ENCODE measurements around the gene CREBL2.
A peak's percentile ranks its signal among the peaks of the same experiment; 100 is the strongest.
"Not testable (repeated sequence)": the region's sequence is repeated elsewhere in the genome, so short reads cannot be mapped to it uniquely, and the experiment has no call there.

Gene CREBL2, protein sequence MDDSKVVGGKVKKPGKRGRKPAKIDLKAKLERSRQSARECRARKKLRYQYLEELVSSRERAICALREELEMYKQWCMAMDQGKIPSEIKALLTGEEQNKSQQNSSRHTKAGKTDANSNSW

DNA sequence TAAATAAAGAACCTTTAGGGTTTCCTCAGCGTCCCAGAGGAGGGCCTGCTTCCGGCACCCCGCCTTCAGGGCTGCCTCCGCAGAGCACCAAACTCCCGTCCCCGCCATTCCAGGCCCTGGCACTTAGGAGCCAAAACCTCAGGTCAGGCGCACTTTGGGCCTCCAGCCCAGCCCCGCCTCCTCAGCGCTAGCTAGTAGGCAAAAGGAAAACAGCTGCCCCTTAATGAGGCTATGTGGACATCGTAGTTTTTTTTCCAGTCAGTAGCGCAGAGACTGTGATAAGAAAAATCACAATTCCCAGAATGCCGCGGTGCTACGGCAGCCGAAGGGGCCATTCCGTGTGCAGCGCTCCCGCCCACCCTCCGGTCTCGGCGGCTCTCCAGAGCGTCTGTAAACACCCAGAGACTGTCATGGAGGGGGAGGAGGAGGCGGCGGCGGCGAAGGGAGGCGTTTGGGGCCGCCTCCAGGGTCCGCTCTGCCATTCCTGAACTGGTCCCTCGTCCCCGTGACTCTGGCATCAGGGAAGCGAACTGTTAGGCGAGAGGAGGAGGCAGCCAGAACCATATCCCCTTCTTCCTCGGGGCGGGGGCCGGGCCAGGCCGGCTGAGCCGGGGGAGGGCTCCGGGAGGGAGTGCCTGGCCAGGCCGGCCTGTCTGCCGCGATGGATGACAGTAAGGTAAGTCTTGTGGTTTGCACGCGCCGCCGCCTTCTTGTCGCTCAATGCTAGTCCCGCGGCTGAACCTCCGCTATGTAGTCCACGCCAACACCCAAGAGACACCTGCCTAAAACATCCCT lies at the start of gene CREBL2:
CREBL2 (plus strand) TSS at position 365 of the 795 bp plus-strand sequence; CDS start at position 662, 297 bp downstream.
- DNase-seq = peak; percentile 89

DNA sequence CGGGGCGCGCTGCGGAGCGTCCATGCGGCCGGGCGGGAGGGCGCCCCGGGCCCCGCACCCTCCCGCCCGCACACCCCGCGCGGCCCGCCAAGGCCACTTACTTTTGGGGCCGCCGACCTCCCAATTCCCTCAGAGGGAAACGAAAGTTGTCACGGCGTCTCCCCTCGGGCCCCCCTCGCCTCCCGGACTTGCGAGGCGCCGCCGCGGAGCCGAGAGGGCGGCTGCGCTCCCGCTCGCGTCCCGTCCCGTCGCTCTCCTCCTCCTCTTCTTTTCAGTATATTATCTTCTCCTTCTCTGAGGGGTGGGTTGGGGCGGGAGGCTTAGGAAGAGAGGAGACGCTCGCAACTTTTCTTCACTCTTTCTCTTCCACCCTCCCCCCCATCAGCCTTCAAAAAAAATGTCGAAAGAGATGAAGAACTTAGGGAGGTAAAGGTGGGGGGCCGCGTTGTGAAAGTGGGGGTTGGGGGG lies 49.6 kb upstream of the CREBL2 start:
- no peak for DNase-seq

DNA sequence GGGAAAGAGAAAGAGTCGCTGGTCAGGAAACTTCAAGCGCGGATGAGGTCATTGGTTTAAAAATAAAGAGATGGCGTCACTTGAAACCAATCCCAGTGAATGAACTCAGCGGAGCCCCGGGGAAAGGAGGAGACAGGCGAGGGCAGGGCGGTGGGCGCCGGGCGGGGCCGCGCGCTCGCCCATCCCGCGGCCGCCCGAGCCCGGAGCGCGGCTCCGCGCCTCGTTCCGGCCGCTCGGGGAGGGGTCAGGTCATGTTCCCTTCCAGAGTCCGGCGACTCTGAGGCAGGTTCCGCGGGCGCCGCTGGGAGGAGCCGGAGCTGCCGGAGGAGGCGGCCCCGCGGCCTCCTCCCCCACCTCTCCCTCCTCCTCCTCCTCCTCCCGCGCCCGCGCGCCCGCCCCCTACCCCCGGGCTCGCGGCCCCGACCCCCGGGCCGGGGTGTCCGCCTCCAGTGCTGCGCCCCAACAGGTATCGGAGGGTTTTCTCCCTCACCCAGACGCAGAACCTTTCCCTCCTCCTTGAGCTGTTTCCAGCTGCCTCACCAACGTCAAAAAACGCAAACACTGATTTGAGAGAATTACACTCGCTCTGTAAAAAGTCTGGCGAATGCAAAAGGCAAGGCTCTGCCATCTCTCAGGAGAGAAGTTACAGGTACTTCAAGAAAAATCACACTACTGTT lies 49.0 kb upstream of the CREBL2 start, which contains the start of gene DUSP16:
DUSP16 (minus strand) TSS at position 279 of the 677 bp plus-strand sequence. CDS start 41,765 bp downstream, outside the sequence.
- peak; percentile 94 for DNase-seq

DNA sequence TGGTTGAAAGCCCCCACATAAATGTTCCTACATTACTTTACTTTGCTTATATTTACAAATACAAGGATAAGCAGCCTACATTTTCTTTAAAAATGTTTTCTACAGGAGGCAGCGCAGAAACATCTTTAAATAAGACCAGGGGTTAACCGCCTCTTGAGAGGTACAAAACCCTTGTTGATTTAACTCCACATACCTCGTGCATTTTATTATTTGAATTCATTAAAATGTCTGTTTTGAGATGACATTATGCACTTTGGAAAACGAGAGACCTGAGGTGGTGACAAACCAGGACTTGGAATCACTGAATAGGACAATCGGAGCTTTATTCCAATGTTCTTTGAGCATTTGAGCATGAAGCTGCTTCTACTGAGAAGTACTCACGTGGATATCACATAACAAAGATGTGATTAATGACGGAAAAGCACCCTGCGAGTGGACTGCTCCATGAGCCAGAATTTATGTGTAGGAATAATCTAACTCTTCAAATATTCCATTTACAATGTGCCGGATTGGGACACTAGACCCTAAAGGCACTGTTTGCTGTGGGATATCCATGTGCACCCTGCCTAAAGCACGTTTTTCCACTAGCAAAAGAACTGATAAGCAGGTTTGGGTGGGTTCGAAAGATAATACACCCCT lies 48.3 kb upstream of the CREBL2 start:
- DNase-seq = no peak

DNA sequence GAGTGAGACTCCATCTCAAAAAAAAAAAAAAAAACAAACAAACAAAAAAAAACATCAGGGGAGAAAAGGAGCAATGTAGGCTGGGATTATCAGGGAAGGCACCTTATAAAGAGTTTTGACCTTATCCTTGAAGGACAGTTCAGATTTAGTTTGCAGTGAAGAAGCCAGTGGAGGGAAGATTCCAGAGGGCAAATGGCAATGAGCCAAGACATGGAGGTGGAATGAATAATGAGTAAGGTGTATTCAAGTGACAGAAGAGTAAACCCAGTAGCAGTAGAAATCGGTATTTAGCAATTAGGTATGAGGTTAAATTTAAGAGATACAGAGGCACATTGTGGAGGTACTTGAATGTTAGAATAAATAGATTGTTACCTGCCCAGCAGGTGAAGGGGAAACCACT lies 46.8 kb upstream of the CREBL2 start:
- DNase-seq = no peak

DNA sequence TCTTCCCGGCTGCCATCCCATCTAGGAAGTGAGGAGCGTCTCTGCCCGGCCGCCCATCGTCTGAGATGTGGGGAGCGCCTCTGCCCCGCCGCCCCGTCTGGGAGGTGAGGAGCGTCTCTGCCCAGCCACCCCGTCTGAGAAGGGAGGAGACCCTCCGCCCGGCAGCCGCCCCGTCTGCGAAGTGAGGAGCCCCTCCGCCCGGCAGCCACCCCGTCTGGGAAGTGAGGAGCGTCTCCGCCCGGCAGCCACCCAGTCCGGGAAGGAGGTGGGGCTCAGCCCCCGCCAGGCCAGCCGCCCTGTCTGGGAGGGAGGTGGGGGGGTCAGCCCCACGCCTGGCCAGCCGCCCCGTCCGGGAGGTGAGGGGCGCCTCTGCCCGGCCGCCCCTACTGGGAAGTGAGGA lies 45.7 kb upstream of the CREBL2 start:
- not testable (repeated sequence) for DNase-seq

DNA sequence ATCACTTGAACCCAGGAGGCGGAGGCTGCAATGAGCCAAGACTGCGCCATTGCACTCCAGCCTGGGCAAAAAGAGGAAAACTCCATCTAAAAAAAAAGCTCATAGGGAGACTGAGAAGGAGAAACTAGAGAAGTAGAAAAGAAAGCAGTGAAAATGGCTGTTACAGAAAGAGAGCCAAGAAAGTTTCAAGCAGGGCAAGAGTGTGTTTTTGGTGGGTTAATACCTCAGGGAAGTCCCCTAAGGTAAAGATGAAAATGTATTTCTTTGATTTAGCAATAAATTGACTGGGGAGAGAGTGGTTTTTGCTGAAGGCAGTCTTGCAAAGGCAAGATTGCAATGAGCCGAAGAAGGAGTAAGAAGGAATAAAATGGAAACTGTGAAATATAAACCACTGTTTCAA lies 39.0 kb upstream of the CREBL2 start:
- no peak for DNase-seq

DNA sequence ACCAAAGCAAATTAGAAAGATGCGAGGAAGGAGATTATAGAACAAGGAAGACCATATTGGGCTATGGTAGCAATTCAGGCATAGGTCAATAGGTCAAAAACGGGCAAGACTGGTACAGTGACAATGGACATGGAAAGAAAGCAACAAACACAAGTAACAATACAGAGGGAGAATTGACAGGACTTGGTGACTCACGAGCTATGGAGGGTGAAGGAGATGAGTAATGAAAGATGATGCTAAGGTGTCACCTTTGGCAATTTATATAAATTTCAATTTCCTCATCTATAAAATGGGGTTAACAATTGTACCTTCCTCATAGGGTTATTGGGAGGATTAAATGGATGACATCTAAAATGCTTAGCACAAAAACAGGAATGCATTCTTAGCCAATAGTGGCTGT lies 33.9 kb upstream of the CREBL2 start:
- no peak for DNase-seq

DNA sequence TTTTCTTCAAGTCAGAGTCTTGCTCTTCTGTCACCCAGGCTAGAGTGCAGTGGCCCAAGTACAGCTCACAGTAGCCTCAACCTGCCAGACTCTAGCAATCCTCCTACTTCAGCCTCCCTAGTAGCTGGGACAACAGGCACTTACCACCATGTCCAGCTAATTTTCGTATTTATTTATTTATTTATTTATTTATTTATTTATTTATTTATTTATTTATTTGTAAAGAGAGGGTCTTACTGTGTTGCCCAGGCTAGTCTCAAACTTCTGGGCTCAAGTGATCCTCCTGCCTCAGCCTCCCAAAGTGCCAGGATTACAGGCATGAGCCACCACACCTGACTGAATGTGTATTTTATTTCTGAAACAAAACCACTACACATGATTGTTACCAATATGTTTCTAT lies 31.0 kb upstream of the CREBL2 start:
- not testable (repeated sequence) for DNase-seq

DNA sequence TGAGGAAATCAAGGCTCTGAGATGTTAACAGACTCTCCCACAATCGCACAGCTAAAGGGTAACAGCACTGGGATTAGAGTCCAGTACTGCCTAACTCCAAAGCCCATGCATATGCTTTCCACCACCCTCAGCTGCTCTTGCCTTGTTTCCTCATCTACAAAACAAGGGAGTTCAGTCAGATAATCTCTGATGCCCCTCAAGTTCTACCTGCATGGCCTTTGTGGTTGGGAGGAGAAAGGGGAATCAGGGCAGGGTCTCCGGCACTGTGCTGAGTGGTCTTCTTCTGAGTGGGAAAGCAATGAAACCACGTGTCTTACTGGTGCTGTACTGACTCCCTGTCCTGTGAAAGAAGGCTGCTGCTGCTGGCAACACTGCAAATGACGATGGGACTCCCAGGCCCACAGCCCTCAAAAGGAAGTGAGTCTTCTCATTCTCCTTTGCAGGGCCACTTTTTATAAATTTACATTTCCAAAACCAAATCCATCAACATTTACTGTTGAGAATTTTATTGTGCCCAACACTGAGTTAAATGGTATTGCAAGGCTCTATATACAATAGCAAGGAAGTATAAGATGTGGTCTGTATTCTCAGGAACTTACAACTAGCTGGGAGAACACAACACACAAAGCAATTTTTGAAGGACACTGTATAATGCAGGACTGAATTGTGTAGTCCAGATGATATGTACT lies 29.3 kb upstream of the CREBL2 start:
- no peak for DNase-seq

DNA sequence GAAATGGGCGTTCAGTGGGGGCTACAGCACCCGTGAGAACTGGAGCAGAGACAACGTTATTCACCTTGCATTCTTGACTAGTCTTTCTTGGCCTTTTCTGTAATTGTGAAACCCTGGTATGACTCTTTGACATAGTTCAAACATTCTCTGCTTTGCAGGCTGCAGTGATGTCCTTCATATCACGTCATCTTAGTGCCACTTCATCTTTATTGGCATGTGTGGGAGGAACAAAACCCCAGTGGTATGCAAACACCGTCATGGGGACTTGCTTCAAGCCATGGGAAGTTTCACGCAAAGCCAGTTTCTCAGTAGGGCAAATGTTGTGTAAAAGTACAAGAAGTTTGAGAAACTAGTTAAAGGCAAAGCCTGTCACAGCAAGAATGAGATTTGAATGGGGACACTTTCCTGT lies 28.8 kb upstream of the CREBL2 start:
- no peak for DNase-seq

DNA sequence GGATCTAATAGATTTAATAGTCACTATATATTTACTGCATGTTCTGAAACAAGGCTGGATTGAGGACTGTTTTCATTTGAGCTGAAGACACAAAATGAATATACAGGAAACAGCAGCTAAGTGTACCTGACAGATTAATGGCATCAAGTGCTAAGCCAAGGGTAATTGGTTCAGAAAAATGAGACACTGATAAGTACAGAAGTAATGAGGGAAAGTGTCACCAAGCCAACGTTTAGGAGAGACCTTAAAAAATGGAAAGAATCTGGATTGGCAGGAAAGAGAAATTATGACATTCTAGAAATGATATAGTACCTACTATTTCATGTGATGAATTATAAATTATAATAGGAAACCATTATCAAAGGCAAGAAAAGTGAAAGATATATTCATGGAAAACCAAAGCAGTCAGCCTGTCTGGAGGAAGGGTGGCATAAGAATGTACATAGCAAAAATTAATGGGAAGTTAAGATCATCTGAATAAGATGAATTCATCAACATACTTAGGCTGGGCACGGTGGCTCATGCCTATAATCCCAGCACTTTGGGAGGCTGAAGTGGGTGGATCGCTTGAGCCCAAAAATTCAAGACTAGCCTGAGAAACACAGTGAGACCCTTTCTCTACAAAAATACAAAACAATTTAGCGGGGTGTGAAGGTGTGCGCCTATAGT lies 28.0 kb upstream of the CREBL2 start:
- DNase-seq = no peak

DNA sequence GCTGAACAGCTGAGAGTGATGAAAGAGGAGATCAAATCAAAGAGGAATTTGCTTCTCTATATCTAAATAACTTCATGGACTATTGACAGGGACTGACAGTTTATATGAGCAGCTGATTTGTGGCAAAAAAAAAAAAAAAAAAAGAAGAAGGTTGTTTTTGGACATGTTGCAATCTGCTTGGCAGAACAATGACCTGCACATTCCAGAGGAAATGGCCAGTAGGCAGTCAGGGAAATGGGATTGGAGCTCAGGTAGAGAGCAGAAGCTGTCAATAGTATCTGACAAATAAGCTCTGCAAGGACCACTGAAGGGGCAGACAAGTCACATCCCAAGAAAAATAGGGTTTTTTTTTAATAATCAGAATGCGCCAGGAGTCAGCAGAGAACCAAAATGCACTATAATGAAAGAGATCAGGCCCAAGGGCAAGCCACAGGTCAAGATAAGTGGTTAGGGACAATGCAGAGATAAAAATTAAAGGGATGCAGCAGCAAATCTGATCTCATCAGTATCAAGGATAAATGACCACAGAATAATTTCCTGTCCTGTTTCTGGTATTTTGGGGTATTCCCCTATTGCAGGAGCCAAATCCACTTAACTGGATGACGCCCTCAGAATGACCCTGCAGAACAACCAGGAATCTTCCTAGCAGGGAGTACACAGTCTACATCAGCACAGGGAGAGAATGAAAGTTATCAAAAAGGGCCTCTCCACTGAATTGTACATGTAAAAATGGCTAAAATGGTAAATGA lies 26.4 kb upstream of the CREBL2 start:
- no peak for DNase-seq

DNA sequence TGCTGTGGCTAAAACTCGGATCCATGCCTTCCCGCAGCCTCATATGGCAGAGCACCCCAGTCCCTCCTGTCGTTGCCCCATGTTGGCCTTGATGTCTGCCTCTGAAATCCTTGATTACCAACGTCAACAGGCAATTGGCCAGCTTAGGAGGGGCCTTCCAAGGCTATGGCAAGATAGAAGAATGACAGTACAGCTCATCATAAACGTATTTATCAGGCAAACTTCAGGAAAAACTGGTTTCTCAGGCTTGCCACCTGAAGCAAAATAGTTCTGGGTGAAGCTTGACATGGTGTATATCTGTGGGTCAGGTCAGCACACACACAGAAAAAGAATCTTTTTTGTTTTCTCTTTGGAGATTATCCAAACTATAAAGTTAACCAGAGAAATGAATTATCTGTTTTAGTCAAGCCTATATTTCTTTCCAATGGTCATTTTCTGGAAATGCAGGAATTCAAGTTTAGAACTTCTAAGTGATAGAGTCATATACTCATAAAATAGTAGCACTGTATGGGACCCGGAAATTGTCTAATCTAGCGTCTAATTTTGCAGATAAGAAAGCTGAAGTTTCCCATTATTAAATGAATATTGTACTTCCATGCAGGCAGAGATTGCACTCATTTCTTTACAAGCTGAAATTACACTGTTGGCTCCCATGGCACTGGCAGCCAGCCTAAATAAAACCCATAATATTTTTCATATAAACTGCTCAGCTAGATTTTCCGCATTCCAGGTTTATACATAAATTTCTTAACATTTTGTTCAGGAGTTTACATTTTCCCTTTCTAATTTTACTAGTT lies 24.6 kb upstream of the CREBL2 start:
- no peak for DNase-seq

DNA sequence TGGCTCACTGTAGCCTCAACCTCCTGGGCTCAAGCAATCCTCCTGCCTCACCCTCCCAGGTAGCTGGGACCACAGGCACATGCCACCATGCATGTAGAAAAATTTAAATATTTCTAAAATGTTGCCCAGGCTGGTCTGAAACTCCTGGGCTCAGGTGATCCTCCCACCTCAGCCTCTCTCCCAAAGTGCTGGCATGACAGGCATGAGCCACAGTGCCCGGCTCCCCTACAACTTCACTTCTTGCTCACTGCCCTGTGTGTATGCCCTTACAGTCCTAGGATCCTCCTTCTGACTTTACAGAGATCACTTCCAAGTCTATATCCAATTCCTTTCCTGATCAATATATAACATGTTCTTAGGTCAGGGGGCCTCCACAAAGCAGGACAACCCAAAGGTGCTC lies 23.8 kb upstream of the CREBL2 start:
- DNase-seq = no peak

DNA sequence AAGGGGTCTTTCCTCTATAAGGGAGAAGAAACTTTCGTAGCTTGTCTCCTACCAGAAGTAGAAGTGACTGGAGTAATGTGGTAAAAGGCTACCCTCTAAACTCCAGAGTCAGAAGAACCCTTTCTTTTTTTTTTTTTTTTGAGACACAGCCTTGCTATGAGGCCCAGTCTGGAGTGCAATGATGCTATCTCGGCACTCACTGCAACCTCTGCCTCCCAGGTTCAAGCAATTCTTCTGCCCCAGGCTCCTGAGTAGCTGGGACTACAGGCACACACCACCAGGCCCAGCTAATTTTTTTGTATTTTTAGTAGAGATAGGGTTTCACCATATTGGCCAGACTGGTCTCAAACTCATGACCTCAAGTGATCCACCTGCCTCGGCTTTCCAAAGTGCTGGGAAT lies 23.2 kb upstream of the CREBL2 start:
- not testable (repeated sequence) for DNase-seq

DNA sequence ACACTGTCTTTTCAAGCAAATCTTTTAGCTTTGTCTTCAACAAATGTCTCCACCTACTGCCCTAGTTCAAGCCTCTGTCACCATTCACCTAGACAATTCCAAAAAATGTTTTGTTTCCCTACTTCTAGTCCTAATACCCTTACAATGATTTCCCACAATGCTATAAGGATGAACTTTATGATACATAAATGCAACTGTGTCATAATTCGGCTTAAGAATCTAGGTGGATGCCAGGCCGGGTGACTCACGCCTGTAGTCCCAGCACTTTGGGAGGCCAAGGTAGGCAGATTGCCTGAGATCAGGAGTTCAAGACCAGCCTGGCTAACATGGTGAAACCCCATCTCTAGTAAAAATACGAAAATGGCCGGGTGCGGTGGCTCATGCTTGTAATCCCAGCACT lies 20.7 kb upstream of the CREBL2 start:
- DNase-seq = no peak

DNA sequence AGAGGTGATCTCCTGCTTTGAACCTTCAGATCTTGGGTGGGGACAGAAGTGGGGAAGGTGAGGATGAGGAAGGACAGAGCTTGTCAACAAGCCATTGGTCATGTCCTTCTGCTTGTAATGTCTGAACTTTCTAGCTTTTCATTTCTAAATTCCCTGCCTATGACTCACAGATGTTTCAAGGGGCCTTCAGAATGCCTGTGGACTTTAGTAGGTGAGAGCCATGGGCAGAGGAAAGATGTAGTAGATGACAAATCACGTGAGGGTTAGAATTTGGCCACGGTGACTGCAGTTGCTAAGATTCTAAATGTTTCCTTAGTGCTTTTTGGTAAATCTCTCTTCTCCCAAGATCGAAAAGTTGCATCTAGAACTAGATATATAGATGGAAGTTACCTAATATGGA lies 18.7 kb upstream of the CREBL2 start:
- DNase-seq = no peak

DNA sequence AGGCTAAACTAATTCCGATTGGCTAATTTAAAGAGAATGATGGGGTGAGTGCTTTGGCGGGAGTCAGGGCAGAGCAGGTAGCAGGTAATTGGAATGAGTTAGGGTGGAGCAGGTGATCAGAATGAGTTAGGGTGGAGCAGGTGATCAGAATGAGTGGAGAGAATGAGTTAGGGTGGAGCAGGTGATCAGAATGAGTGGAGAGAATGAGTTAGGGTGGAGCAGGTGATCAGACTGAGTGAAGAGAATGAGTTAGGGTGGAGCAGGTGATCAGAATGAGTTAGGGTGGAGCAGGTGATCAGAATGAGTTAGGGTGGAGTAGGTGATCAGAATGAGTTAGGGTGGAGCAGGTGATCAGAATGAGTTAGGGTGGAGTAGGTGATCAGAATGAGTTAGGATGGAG lies 15.7 kb upstream of the CREBL2 start:
- not testable (repeated sequence) for DNase-seq

DNA sequence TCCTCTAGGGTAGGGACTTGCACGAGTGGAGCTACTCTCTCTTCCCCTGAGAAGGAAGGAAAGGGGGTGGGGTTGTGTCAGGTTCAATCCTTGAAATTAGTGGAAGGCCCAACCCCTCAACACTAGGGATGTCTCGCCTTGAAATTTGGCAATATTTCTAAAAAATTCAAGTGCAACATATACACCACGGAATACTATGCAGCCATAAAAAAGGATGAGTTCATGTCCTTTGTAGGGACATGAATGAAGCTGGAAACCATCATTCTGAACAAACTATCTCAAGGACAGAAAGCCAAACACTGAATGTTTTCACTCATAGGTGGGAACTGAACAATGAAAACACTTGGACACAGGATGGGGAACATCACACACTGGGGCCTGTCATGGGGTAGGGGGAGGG lies 15.1 kb upstream of the CREBL2 start:
- not testable (repeated sequence) for DNase-seq

DNA sequence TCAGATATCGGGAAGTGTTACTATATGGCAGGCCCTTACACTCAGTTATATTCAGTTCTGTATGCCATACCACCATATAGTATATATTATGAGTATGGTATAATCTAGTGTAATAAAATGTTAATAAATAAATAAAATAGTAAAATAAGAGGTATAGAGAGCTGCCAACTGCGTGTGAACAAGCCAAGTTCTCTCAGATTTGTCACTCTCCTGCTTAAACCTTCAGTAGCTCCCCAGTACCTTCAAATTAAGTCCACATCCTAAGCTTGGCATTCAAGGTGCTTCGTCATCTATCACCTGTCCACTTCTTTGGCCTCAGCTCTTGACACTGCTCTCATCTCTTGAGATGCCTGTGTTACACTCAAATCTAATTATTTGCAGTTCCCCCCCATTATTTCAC lies 12.8 kb upstream of the CREBL2 start:
- no peak for DNase-seq

Measured in CD4-positive, alpha-beta T cell treated with Interleukin-21 for 1 hour (primary cell).